HCT116 (cell line): ENCODE results near the gene NAGK.

Experiments used
- CEBPB ChIP-seq: IDR thresholded peaks from 2 replicates; pipeline ENCODE4 v1.6.1; 2012; ENCODE audit warnings: low read depth
- EGR1 ChIP-seq: IDR thresholded peaks from 2 replicates; pipeline ENCODE4 v1.6.1; 2012; ENCODE audit warnings: low read depth
- EZH2 ChIP-seq: fragments of 200-600 bp; sonication (generic); IDR thresholded peaks from 2 replicates; pipeline ENCODE4 v1.6.1; 2017; ENCODE audit warnings: antibody characterized with exemption, mixed run types
- FOSL1 ChIP-seq: IDR thresholded peaks from 2 replicates; pipeline ENCODE4 v1.6.1; 2012; ENCODE audit warnings: low read depth
- JUND ChIP-seq: IDR thresholded peaks from 2 replicates; pipeline ENCODE4 v1.6.1; 2012
- POLR2A ChIP-seq: IDR thresholded peaks from 2 replicates; pipeline ENCODE4 v1.7.0; 2011; ENCODE audit warnings: borderline replicate concordance; ENCODE audit not compliant: insufficient read depth, insufficient read length; ENCODE audit errors: extremely low read depth
- POLR2AphosphoS5 ChIP-seq: IDR thresholded peaks from 2 replicates; pipeline ENCODE4 v1.6.1; 2011; ENCODE audit warnings: mild to moderate bottlenecking, low read depth, low read length, moderate library complexity
- SIN3A ChIP-seq: IDR thresholded peaks from 2 replicates; pipeline ENCODE4 v1.6.1; 2012; ENCODE audit warnings: low read depth
- SP1 ChIP-seq: IDR thresholded peaks from 2 replicates; pipeline ENCODE4 v1.6.1; 2012; ENCODE audit warnings: low read depth
- TCF7L2 ChIP-seq: IDR thresholded peaks from 2 replicates; pipeline ENCODE4 v1.7.0; 2011; ENCODE audit warnings: borderline replicate concordance, inconsistent platforms; ENCODE audit not compliant: insufficient read depth, insufficient read length; ENCODE audit errors: extremely low read depth
- TF ChIP-seq, protein P1 (sequence below): IDR thresholded peaks from 2 replicates; pipeline ENCODE4 v1.6.1; 2012
- TF ChIP-seq, protein P2 (sequence below), 3 experiments: fragments of 200-600 bp in 1 of 3; sonication (generic) in 1 of 3; IDR thresholded peaks in 2 of 3; conservative IDR thresholded peaks in 1 of 3; 2 replicates each; pipeline ENCODE4 v1.5.1; 2012 to 2017; ENCODE audit warnings: low read depth in 2 of 3, low read length in 2 of 3, antibody characterized with exemption in 1 of 3, borderline replicate concordance in 1 of 3, control low read depth in 1 of 3, mild to moderate bottlenecking in 1 of 3, mixed read lengths in 1 of 3, mixed run types in 1 of 3, moderate library complexity in 1 of 3; ENCODE audit not compliant: insufficient read depth in 1 of 3
- TF ChIP-seq, protein P3 (sequence below): IDR thresholded peaks from 2 replicates; pipeline ENCODE4 v1.6.1; 2012
- TF ChIP-seq, protein P4 (sequence below): IDR thresholded peaks from 2 replicates; pipeline ENCODE4 v1.6.1; 2011; ENCODE audit warnings: mild to moderate bottlenecking, low read length, moderate library complexity; ENCODE audit not compliant: insufficient replicate concordance; ENCODE audit errors: extremely low read depth

DNA sequence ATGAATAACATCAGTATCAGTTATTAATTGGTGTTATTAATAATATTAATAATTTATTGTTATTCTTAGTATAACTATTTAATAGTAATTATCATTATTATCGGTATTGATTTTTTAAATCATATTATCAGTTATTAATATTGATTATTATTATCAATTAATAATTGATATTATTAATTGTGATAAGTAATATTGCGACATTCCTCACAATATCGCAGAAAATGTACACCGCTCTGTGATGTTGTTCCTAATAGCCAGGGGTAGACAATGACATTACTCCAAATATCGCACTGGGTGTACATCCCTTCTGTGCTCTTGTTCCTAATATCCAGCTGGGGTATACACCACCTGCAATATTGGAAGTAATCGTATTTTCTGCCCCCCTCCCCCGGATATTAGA is 23.3 kb upstream of the NAGK start:
- TF ChIP-seq, protein P1, sequence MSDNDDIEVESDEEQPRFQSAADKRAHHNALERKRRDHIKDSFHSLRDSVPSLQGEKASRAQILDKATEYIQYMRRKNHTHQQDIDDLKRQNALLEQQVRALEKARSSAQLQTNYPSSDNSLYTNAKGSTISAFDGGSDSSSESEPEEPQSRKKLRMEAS, result no peak
- TF ChIP-seq, protein P2, sequence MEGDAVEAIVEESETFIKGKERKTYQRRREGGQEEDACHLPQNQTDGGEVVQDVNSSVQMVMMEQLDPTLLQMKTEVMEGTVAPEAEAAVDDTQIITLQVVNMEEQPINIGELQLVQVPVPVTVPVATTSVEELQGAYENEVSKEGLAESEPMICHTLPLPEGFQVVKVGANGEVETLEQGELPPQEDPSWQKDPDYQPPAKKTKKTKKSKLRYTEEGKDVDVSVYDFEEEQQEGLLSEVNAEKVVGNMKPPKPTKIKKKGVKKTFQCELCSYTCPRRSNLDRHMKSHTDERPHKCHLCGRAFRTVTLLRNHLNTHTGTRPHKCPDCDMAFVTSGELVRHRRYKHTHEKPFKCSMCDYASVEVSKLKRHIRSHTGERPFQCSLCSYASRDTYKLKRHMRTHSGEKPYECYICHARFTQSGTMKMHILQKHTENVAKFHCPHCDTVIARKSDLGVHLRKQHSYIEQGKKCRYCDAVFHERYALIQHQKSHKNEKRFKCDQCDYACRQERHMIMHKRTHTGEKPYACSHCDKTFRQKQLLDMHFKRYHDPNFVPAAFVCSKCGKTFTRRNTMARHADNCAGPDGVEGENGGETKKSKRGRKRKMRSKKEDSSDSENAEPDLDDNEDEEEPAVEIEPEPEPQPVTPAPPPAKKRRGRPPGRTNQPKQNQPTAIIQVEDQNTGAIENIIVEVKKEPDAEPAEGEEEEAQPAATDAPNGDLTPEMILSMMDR (IDR thresholded peaks at IDR 0.05 in 2 of 3, conservative IDR thresholded peaks at IDR 0.05 in 1 of 3; ENCODE audit: borderline replicate concordance in 1 of 3, insufficient read depth in 1 of 3, low read depth in 2 of 3, low read length in 2 of 3), result no peak
- TF ChIP-seq SIN3A, result no peak
- no peak for TF ChIP-seq JUND
- TF ChIP-seq POLR2AphosphoS5, result no peak
- TF ChIP-seq EGR1, result no peak
- TF ChIP-seq, protein P3, sequence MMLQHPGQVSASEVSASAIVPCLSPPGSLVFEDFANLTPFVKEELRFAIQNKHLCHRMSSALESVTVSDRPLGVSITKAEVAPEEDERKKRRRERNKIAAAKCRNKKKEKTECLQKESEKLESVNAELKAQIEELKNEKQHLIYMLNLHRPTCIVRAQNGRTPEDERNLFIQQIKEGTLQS, result no peak
- no peak for TF ChIP-seq POLR2A
- no peak for TF ChIP-seq EZH2
- no peak for TF ChIP-seq FOSL1
- TF ChIP-seq, protein P4, sequence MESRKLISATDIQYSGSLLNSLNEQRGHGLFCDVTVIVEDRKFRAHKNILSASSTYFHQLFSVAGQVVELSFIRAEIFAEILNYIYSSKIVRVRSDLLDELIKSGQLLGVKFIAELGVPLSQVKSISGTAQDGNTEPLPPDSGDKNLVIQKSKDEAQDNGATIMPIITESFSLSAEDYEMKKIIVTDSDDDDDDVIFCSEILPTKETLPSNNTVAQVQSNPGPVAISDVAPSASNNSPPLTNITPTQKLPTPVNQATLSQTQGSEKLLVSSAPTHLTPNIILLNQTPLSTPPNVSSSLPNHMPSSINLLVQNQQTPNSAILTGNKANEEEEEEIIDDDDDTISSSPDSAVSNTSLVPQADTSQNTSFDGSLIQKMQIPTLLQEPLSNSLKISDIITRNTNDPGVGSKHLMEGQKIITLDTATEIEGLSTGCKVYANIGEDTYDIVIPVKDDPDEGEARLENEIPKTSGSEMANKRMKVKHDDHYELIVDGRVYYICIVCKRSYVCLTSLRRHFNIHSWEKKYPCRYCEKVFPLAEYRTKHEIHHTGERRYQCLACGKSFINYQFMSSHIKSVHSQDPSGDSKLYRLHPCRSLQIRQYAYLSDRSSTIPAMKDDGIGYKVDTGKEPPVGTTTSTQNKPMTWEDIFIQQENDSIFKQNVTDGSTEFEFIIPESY, result no peak
- TF ChIP-seq SP1, result no peak
- no peak for TF ChIP-seq CEBPB
- TF ChIP-seq TCF7L2, result no peak
